GM23248 (cell line): ENCODE results near the gene RALGPS1. TPM values are rescaled to one million over a fixed set of nuclear protein-coding genes. Genes with fewer than 3 reads are reported as not detected.

Source experiments
- DNase-seq: peaks from one replicate; pipeline ENCODE4 v3.0.0-alpha.2; 2015
- H2AFZ ChIP-seq: fragments of 200-600 bp; sonication (generic); 2 replicates; pipeline ENCODE4 v1.6.1; 2016; ENCODE audit warnings: antibody characterized with exemption
- H3F3A ChIP-seq: fragments of 200-600 bp; sonication (generic); 2 replicates; pipeline ENCODE4 v1.6.1; 2016; ENCODE audit warnings: mild to moderate bottlenecking, antibody characterized with exemption, mixed run types; ENCODE audit not compliant: insufficient read depth
- H3K27ac ChIP-seq: fragments of 200-600 bp; sonication (generic); 2 replicates; pipeline ENCODE4 v1.5.1; 2016; ENCODE audit warnings: mild to moderate bottlenecking
- H3K27me3 ChIP-seq: fragments of 200-600 bp; sonication (generic); replicated peaks from 2 replicates; pipeline ENCODE4 v1.6.1; 2016; ENCODE audit warnings: mild to moderate bottlenecking; ENCODE audit not compliant: insufficient read depth
- H3K36me3 ChIP-seq: fragments of 200-600 bp; sonication (generic); 2 replicates; pipeline ENCODE4 v1.6.1; 2016; ENCODE audit warnings: low read depth, mild to moderate bottlenecking
- H3K4me1 ChIP-seq: fragments of 200-600 bp; sonication (generic); 2 replicates; pipeline ENCODE4 v1.6.1; 2016; ENCODE audit warnings: mild to moderate bottlenecking; ENCODE audit not compliant: insufficient read depth
- H3K4me2 ChIP-seq: fragments of 200-600 bp; sonication (generic); one replicate; pipeline ENCODE4 v1.6.1; 2016; ENCODE audit warnings: mild to moderate bottlenecking; ENCODE audit not compliant: unreplicated experiment
- H3K4me3 ChIP-seq: fragments of 200-600 bp; sonication (generic); 2 replicates; pipeline ENCODE4 v1.5.1; 2016; ENCODE audit warnings: mild to moderate bottlenecking
- H3K79me2 ChIP-seq: fragments of 200-600 bp; sonication (generic); 2 replicates; pipeline ENCODE4 v1.6.1; 2016; ENCODE audit warnings: mild to moderate bottlenecking; ENCODE audit not compliant: insufficient read depth
- H3K9ac ChIP-seq: fragments of 200-600 bp; sonication (generic); 2 replicates; pipeline ENCODE4 v1.6.1; 2016; ENCODE audit warnings: mild to moderate bottlenecking
- H3K9me2 ChIP-seq: fragments of 200-600 bp; sonication (generic); 2 replicates; pipeline ENCODE4 v1.6.1; 2016; ENCODE audit warnings: mixed run types, mild to moderate bottlenecking, moderate library complexity; ENCODE audit not compliant: insufficient read depth
- H3K9me3 ChIP-seq: fragments of 200-600 bp; sonication (generic); one replicate; pipeline ENCODE4 v1.6.1; 2017; ENCODE audit warnings: low read depth
- H4K20me1 ChIP-seq: fragments of 200-600 bp; sonication (generic); 2 replicates; pipeline ENCODE4 v1.6.0; 2016; ENCODE audit not compliant: insufficient read depth
- EZH2 ChIP-seq: fragments of 200-600 bp; sonication (generic); IDR thresholded peaks from 2 replicates; pipeline ENCODE4 v1.6.1; 2018; ENCODE audit warnings: antibody characterized with exemption, mild to moderate bottlenecking; ENCODE audit not compliant: insufficient read depth, poor library complexity, severe bottlenecking
- EZH2phosphoT487 ChIP-seq: fragments of 200-600 bp; sonication (generic); IDR thresholded peaks from 2 replicates; pipeline ENCODE4 v1.6.1; 2018; ENCODE audit warnings: antibody characterized with exemption, moderate library complexity, mild to moderate bottlenecking, low read depth; ENCODE audit not compliant: insufficient read depth
- WGBS, 2 experiments: methylation state at CpG; one replicate each; pipeline ENCODE4 v1.1.6; 2015 to 2017; ENCODE audit warnings: low lambda C conversion rate in 2 of 2, low coverage in 1 of 2; ENCODE audit errors: missing lambda C conversion rate in 2 of 2; 5-methylcytosine and 5-hydroxymethylcytosine counted together
- in situ Hi-C: fragments of 300-500 bp; cut with MboI; formaldehyde crosslinking; loops from 2 replicates; pipeline ENCODE4 v1.15.0; 2020
- polyA plus RNA-seq: library from polyadenylated mRNA; unstranded; fragments of >200 nt; fragmentation: Nextera tagmentation; extraction: Ambion mirVana; gene quantifications from 2 replicates; pipeline ENCODE4 v1.2.1, GENCODE V29; 2016
- total RNA-seq: library from RNA; depleted of rRNA; stranded (reverse); fragments of >200 nt; shearing (Covaris generic); gene quantifications from 2 replicates; pipeline ENCODE4 v1.2.3, GENCODE V29; 2014

RALGPS1 gene
- total and polyA plus RNA-seq, 2 experiments from 2014 or later, result 0.54 to 1.8 TPM

GRCh38 chr9:127211983-127212382 is 297.4 kb downstream of the RALGPS1 start:
- Histone ChIP-seq H3K9me2 (no peaks in the 10 kb centered on the region), H3F3A (no peaks in the 10 kb centered on the region), H3K36me3 (no peaks in the 10 kb centered on the region), H4K20me1 (no peaks in the 10 kb centered on the region), H2AFZ (no peak overlapping the region), H3K9ac (no peak overlapping the region), H3K4me1 (peaks cover 6% of the 10 kb centered on the region; the same call in 1 of the 2 replicates), H3K27me3 (no peaks in the 10 kb centered on the region), H3K4me2 (no peak overlapping the region), H3K9me3 (no peaks in the 10 kb centered on the region), H3K27ac (no peak overlapping the region), H3K4me3 (no peak overlapping the region), H3K79me2 (no peaks in the 10 kb centered on the region)
- WGBS, 2 experiments, result 88 to 91% methylated on average over 11 of the region's 11 CpGs
- TF ChIP-seq EZH2phosphoT487, result no peak
- TF ChIP-seq EZH2, result no peak
- in situ Hi-C loops, result no loop called here
- DNase-seq, result no peak

DNA sequence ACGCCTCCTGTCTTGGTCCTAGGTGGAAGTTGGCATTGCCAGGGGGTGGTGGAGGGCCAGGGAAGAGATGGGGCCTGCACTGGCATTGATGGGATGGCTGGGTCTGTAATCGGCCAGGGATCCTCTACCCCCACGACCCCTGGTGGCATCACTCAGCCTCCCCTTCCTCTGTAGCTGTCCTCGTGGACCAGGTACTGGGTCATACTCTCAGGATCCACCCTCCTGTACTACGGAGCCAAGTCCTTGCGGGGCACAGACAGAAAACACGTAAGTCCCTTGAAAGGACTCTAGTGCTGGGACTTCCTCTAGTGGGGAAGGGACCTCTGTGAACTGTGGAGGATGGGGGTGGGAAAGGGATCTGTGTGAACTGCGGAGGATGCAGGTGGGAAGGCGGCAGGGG is 297.9 kb downstream of the RALGPS1 start:
- in situ Hi-C loops, result no loop called here
- no peaks in the 10 kb centered on the region for H3F3A ChIP-seq
- H3K9me3 ChIP-seq, result no peaks in the 10 kb centered on the region
- no peaks in the 10 kb centered on the region for H4K20me1 ChIP-seq
- H3K36me3 ChIP-seq, result no peaks in the 10 kb centered on the region
- no peak for DNase-seq
- H3K4me2 ChIP-seq, result no peak overlapping the region
- no peak overlapping the region for H3K4me3 ChIP-seq
- peaks cover 6% of the 10 kb centered on the region; the same call in 1 of the 2 replicates for H3K4me1 ChIP-seq
- H3K9ac ChIP-seq, result no peak overlapping the region
- H3K9me2 ChIP-seq, result no peaks in the 10 kb centered on the region
- 84 to 86% methylated on average over 7 to 9 of the region's 9 CpGs for WGBS, 2 experiments
- TF ChIP-seq EZH2phosphoT487 (no peak), EZH2 (no peak)
- H3K27ac ChIP-seq, result no peak overlapping the region
- H3K27me3 ChIP-seq, result no peaks in the 10 kb centered on the region
- H3K79me2 ChIP-seq, result no peaks in the 10 kb centered on the region
- H2AFZ ChIP-seq, result no peak overlapping the region

- Histone ChIP-seq H3K27me3 (no peaks in the 10 kb centered on the region), H3K4me1 (peaks cover 6% of the 10 kb centered on the region; the same call in 1 of the 2 replicates), H3K9me3 (no peaks in the 10 kb centered on the region), H3K4me2 (no peak overlapping the region), H3F3A (no peaks in the 10 kb centered on the region), H3K79me2 (no peaks in the 10 kb centered on the region), H3K9ac (no peak overlapping the region), H2AFZ (no peak overlapping the region), H3K27ac (no peak overlapping the region), H4K20me1 (no peaks in the 10 kb centered on the region), H3K9me2 (no peaks in the 10 kb centered on the region), H3K4me3 (no peak overlapping the region), H3K36me3 (no peaks in the 10 kb centered on the region)
- TF ChIP-seq EZH2, result no peak
- DNase-seq, result no peak
- 29 to 31% methylated on average over 4 of the region's 4 CpGs for WGBS, 2 experiments
- in situ Hi-C loops, result no loop called here
Observed at GRCh38 chr9:127213859-127214258, 299.3 kb downstream of the RALGPS1 start.

- Histone ChIP-seq H3K36me3 (no peaks in the 10 kb centered on the region), H3K27ac (no peak overlapping the region), H3K27me3 (no peaks in the 10 kb centered on the region), H3K79me2 (no peaks in the 10 kb centered on the region), H3K9ac (no peak overlapping the region), H2AFZ (no peak overlapping the region), H3K9me2 (no peaks in the 10 kb centered on the region), H3F3A (no peaks in the 10 kb centered on the region), H3K4me2 (peak overlapping the region; percentile 0), H3K9me3 (no peaks in the 10 kb centered on the region), H3K4me1 (peaks cover 6% of the 10 kb centered on the region; the same call in 1 of the 2 replicates), H3K4me3 (no peak overlapping the region), H4K20me1 (no peaks in the 10 kb centered on the region)
- in situ Hi-C loops, result no loop called here
- peak; percentile 80 for DNase-seq
- TF ChIP-seq EZH2phosphoT487 (no peak), EZH2 (no peak)
- 43 to 46% methylated on average over 6 of the region's 6 CpGs for WGBS, 2 experiments
Observed at GRCh38 chr9:127214421-127215267, 300.1 kb downstream of the RALGPS1 start.
